Rectal smooth muscle tissue (tissue), 1 donor: ENCODE measurements around the gene FOXO4.

ENCODE experiments used
- H3K27ac ChIP-seq: one replicate; pipeline ENCODE4 v1.7.0; 2013; ENCODE audit warnings: low read depth, low read length, inconsistent platforms
- H3K27me3 ChIP-seq: one replicate; pipeline ENCODE4 v1.7.0; 2013; ENCODE audit warnings: low read length; ENCODE audit not compliant: control insufficient read depth, insufficient read depth
- H3K36me3 ChIP-seq: one replicate; pipeline ENCODE4 v1.7.0; 2013; ENCODE audit warnings: low read length; ENCODE audit not compliant: control insufficient read depth, insufficient read depth
- H3K4me1 ChIP-seq: one replicate; pipeline ENCODE4 v1.7.0; 2013; ENCODE audit warnings: low read length; ENCODE audit not compliant: control insufficient read depth, insufficient read depth
- H3K4me3 ChIP-seq: one replicate; pipeline ENCODE4 v1.7.0; 2013; ENCODE audit warnings: low read length
- H3K9ac ChIP-seq: one replicate; pipeline ENCODE4 v1.7.0; 2013; ENCODE audit warnings: low read length

FOXO4 gene

DNA sequence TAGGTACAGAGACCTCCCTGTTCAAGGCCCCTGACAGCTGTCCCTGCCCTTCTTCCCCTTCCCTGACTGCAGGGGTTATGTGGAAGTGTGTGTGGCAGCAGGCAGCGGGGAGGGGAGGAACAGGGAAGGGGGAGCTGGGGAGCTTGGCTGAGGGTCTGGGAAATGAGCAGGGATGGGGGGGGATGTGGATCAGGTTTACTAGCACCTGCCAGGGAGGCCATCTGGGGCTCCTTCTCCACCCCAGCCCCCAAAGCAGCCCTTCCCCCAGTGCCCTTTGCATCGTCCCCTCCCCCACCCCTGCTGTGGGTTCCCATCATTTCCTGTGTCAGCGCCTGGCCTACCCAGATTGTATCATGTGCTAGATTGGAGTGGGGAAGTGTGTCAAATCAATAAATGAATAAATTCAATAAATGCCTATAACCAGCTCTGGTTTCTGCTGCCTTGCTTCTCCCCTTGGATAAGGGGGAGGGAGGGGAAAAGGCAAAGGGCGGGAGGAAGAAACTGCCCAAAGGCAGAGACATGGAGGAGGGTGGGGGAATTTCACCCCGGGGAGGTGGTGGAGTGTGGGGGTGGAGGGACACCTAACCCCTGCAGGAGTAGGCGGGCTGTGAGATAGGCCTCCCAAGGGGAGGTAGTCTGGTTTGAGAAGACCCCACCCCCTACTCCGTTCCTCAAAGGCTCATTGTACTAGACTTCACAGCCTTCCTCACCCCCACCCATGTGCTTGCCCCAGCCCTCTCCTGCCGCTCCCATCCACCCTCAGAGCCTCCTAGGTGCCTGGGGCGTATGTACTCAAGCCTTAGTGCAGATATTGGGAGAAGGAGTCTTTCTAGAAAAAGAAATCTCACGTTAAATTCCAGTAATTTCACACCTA, 7.7 kb downstream of the FOXO4 start:
- Histone ChIP-seq H3K4me3 (no peak overlapping the region), H3K27me3 (peaks cover 11% of the 10 kb centered on the region), H3K9ac (no peak overlapping the region), H3K27ac (no peak overlapping the region), H3K36me3 (no peaks in the 10 kb centered on the region), H3K4me1 (no peaks in the 10 kb centered on the region)

DNA sequence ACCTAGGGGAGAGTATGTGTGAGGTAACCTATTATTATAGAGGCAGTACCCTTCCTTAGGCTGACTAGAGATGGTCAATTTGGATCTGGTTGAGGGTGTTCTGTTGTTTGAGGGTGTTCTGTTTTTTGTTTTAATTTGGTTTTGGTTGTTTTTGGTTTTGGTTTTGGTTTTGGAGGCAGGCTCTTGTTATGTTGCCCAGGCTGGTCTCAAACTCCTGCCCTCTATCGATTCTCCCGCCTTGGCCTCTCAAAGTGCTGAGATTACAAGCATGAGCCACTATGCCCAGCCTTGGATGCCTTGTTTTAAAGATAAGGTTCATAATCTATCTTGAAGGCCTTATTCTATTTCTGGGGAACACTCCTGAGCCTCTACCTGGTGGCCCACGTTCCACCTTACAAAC, 10.0 kb downstream of the FOXO4 start:
- no peak overlapping the region for H3K4me3 ChIP-seq
- peaks cover 12% of the 10 kb centered on the region for H3K27me3 ChIP-seq
- no peaks in the 10 kb centered on the region for H3K4me1 ChIP-seq
- H3K27ac ChIP-seq, result no peak overlapping the region
- no peak overlapping the region for H3K9ac ChIP-seq
- H3K36me3 ChIP-seq, result no peaks in the 10 kb centered on the region

DNA sequence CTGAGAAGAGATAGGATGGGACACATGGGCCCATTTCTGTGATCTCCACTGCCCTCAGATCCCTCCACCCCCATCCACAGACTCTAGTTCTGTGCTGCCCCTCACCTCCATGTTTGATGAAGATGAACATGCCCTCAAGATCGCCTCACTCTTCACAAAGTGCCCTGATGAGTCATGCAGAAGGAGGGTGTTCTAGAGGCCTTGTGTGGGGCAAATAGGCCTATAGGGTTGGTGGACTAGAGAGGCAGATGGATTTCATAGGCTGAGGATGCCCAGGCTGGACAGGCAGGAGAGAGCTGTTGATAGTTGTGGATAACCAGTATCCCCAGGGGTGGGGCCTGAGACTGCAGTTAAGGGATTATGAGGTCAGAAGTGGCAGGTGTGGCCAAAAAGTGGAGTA, 10.8 kb downstream of the FOXO4 start, which contains the start of gene CXorf65:
Gene CXorf65 (minus strand): TSS at position 314 of the 400 bp plus-strand sequence. CDS start 184 bp downstream, at position 130.
- H3K4me1 ChIP-seq, result no peaks in the 10 kb centered on the region
- no peak within 1 kb of the TSS for H3K9ac ChIP-seq
- H3K36me3 ChIP-seq, result no peaks in the 10 kb centered on the region
- peaks cover 12% of the 10 kb centered on the region for H3K27me3 ChIP-seq
- no peak within 1 kb of the TSS for H3K4me3 ChIP-seq
- no peak within 1 kb of the TSS for H3K27ac ChIP-seq

- no peaks in the 10 kb centered on the region for H3K36me3 ChIP-seq
- H3K9ac ChIP-seq, result no peak overlapping the region
- H3K4me3 ChIP-seq, result no peak overlapping the region
- peaks cover 12% of the 10 kb centered on the region for H3K27me3 ChIP-seq
- no peaks in the 10 kb centered on the region for H3K4me1 ChIP-seq
- no peak overlapping the region for H3K27ac ChIP-seq
These were observed 11.6 kb downstream of the FOXO4 start for GRCh38 chrX:71107245-71107644.

DNA sequence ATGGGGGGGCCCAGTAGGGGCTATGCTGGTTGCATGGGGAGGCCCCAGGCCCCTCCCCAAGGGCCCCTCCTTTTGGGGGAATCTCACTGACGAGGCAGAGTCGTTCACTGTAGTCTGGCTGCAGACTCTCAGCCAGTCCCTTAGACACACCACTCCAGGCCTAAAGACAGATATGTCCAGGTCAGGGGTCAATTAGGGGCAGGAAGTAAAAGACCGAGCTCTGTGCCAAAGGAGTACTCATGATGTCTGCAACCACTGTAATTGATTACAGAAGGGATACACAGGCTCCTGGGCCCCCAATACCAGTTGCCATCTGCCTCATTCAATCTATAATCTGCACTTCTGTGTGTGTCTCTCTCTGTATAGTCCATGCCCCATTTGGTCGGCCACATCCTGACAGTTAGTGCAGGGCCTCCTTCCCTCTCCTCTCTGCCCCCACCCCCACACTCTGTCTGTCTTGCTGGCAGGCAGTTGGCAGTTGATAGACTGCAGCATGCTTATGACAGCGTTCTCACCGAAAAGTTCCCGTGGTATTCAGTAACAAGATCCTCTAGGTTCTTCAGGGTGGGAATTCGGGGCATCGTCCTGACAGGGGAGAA, 12.2 kb downstream of the FOXO4 start:
- Histone ChIP-seq H3K9ac (no peak overlapping the region), H3K27me3 (peaks cover 12% of the 10 kb centered on the region), H3K4me1 (no peaks in the 10 kb centered on the region), H3K27ac (no peak overlapping the region), H3K4me3 (no peak overlapping the region), H3K36me3 (no peaks in the 10 kb centered on the region)

DNA sequence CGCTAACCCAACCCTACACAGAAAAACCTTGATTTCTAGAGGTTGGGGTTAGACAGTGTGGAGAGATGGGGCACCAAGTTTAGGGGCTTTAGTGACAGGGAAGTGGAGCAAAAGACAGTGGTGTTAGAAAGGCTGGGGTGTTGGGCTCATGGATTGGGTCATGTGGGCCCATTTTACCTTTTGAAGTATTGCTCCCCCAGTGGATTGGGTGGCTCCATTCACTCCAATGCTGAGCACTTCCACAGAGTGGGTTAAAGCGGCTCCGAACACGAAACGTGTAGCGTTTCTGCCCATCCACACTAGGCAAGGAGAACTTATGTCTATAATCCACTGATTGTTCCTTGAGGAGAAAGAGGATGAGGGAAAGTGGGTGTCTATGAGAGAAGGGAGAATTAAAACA, 13.4 kb downstream of the FOXO4 start:
- H3K27ac ChIP-seq, result no peak overlapping the region
- H3K36me3 ChIP-seq, result no peaks in the 10 kb centered on the region
- H3K27me3 ChIP-seq, result peaks cover 12% of the 10 kb centered on the region
- H3K4me3 ChIP-seq, result no peak overlapping the region
- H3K9ac ChIP-seq, result no peak overlapping the region
- no peaks in the 10 kb centered on the region for H3K4me1 ChIP-seq

DNA sequence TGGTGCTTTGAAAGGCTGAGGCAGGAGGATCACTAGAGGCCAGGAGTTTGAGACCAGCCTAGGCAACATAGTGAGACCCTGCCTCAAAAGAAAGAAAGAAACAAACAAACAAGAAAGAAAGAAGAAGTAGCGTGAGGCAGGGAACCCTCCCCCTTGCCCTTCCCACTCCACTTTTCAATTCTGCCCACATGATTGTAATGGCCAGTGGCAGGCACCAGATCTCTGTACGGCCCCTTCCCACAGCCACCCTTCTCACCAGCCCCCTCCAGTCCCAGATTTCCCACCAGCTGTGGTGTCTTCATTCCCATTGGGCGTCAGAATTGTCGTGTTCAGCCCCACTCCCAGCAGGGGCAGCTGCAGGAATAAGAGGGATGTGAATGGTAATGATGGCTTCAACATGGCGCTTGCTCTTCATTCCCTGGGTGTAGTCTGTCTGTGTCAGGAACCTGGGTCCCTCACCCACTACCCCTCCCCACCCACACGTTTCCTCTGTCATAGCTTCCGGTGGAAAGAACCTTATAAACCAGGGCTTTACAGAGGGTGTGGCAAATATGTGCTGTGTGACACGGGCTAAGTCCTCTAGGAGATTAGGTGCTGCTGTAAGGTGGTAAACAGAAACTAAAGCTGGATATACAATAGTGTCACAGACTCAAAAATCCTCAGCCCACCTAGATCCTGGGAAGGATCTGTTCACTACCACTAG, 15.6 kb downstream of the FOXO4 start, which contains the start of gene IL2RG:
Gene IL2RG (minus strand): TSS at position 437 of the 703 bp plus-strand sequence. CDS start 38 bp downstream, at position 399.
- peaks cover 9% of the 10 kb centered on the region for H3K27me3 ChIP-seq
- no peaks in the 10 kb centered on the region for H3K36me3 ChIP-seq
- no peak within 1 kb of the TSS for H3K9ac ChIP-seq
- peak within 1 kb of the TSS; percentile 55 for H3K4me3 ChIP-seq
- no peaks in the 10 kb centered on the region for H3K4me1 ChIP-seq
- no peak within 1 kb of the TSS for H3K27ac ChIP-seq

GRCh38 chrX:71111921-71112431, 16.3 kb downstream of the FOXO4 start:
- H3K27ac ChIP-seq, result no peak overlapping the region
- H3K27me3 ChIP-seq, result peaks cover 9% of the 10 kb centered on the region
- no peaks in the 10 kb centered on the region for H3K4me1 ChIP-seq
- peak overlapping the region; percentile 54 for H3K4me3 ChIP-seq
- no peaks in the 10 kb centered on the region for H3K36me3 ChIP-seq
- H3K9ac ChIP-seq, result no peak overlapping the region

- no peak overlapping the region for H3K9ac ChIP-seq
These were observed 21.7 kb downstream of the FOXO4 start for GRCh38 chrX:71117358-71117757.

DNA sequence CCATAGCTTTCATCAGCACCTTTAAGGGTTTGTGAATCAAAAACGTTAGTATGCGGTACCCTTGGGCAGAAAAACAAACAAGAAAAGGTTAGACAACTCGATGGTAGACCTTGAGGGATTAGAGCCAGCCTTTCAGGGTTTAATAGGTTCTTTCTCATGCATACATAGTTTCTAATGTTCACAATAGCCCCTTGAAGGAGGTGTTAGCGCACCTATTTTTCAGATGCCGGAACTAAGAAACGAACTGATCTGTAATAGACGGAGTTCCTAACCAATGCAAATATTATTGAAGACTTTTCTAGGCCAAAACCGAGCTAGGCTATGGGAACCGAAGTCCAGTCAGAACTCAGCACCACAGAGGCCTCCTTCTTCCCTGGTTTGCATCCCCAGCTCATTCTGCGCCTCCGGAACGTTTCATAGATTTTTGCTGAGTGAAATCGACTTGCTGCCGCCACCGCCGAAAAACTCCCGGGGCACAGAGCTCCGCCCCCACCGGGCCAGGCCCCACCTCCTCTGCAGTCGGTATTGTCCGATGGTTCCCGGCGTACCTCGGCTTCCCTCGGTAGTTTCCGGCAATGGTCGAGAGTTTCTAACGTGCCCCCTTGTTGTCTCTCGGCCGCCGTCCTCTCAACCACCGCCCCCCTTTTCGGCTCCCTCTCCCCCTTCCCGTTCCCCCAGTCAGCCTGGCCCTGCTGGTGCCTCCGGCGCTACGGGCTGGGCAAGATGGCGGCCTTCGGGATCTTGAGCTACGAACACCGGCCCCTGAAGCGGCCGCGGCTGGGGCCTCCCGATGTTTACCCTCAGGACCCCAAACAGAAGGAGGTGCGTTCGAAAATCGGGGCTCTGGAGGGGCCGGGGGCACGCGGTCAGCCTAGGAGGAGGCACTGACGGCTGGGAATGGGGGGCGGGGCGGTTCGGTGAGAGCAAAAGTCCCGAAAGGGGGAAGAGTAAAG, 22.7 kb downstream of the FOXO4 start, which contains the start of gene MED12:
Gene MED12 (plus strand): TSS at position 565 of the 953 bp plus-strand sequence. CDS start 159 bp downstream, at position 724.
- peak within 1 kb of the TSS; percentile 73 for H3K27ac ChIP-seq
- peak within 1 kb of the TSS; percentile 14 for H3K9ac ChIP-seq
- peak within 1 kb of the TSS; percentile 67 for H3K4me3 ChIP-seq
- H3K4me1 ChIP-seq, result no peaks in the 10 kb centered on the region
- H3K27me3 ChIP-seq, result no peaks in the 10 kb centered on the region
- peaks cover 8% of the 10 kb centered on the region for H3K36me3 ChIP-seq

More at GRCh38 chrX:71117358-71117757, 21.7 kb downstream of the FOXO4 start:
- Histone ChIP-seq H3K36me3 (peaks cover 4% of the 10 kb centered on the region), H3K27me3 (no peaks in the 10 kb centered on the region), H3K27ac (no peak overlapping the region), H3K4me3 (no peak overlapping the region), H3K4me1 (no peaks in the 10 kb centered on the region)

DNA sequence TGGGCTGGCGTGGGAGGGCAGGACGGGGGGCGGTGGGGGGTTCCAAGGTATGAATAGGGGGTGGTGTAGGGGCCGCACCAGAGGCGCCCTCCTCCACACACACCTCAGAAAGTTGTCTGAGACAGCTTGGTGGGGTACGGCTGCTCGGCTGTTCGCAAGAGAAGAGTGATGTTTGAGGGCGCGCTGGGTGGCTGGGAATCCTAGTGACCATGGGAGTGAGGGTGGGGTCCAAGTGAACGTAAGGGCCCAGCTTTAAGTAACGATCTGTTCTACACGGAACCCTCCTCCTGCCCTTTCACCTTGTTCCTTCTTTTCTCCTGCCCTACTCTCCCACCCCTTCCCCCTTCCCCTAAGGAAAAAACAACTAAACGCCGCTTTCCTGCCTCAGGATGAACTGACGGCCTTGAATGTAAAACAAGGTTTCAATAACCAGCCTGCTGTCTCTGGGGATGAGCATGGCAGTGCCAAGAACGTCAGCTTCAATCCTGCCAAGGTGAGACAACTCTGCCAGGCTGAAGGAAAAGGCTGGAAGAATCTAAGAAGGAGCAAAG, 23.4 kb downstream of the FOXO4 start:
- Histone ChIP-seq H3K4me1 (no peaks in the 10 kb centered on the region), H3K36me3 (peaks cover 11% of the 10 kb centered on the region), H3K27ac (peak overlapping the region; percentile 73), H3K27me3 (no peaks in the 10 kb centered on the region), H3K4me3 (peak overlapping the region; percentile 67), H3K9ac (no peak overlapping the region)
